ENCODE measurements around the gene MEIG1.
"Not testable (repeated sequence)": the region's sequence is repeated elsewhere in the genome, so short reads cannot be mapped to it uniquely, and the experiment has no call there.

Gene MEIG1

GRCh38 chr10:14958872-14959220 lies 342 bp upstream of the MEIG1 start:
- no peak for DNase-seq

- DNase-seq = no peak
These were observed 8.7 kb downstream of the MEIG1 start for GRCh38 chr10:14967897-14968296.

GRCh38 chr10:14971867-14972448 lies 12.8 kb downstream of the MEIG1 start:
- no peak for DNase-seq

- not testable (repeated sequence) for DNase-seq
These were observed 15.2 kb downstream of the MEIG1 start for GRCh38 chr10:14974153-14974998.

- no peak for DNase-seq
These were observed 16.6 kb downstream of the MEIG1 start for GRCh38 chr10:14975672-14976273.

GRCh38 chr10:14982744-14983143 lies 23.6 kb downstream of the MEIG1 start:
- no peak for DNase-seq

GRCh38 chr10:14989552-14989951 lies 30.4 kb downstream of the MEIG1 start:
- DNase-seq = not testable (repeated sequence)

GRCh38 chr10:14991035-14991749 lies 32.0 kb downstream of the MEIG1 start:
- not testable (repeated sequence) for DNase-seq

- DNase-seq = not testable (repeated sequence)
These were observed 33.1 kb downstream of the MEIG1 start for GRCh38 chr10:14992336-14992735.

GRCh38 chr10:14993500-14994455 lies 34.6 kb downstream of the MEIG1 start:
- not testable (repeated sequence) for DNase-seq

GRCh38 chr10:14995964-14996565 lies 36.9 kb downstream of the MEIG1 start:
- no peak for DNase-seq

- not testable (repeated sequence) for DNase-seq
These were observed 54.3 kb downstream of the MEIG1 start for GRCh38 chr10:15013530-15013929.

GRCh38 chr10:15015451-15015850 lies 56.3 kb downstream of the MEIG1 start:
- no peak for DNase-seq

- DNase-seq = not testable (repeated sequence)
These were observed 61.8 kb downstream of the MEIG1 start for GRCh38 chr10:15020966-15021365.

Data from NCI-H524 treated with DMSO at 0.1 percent for 48 hours (cell line).